Measurements from ENCODE around the gene FCGBP.

DNA sequence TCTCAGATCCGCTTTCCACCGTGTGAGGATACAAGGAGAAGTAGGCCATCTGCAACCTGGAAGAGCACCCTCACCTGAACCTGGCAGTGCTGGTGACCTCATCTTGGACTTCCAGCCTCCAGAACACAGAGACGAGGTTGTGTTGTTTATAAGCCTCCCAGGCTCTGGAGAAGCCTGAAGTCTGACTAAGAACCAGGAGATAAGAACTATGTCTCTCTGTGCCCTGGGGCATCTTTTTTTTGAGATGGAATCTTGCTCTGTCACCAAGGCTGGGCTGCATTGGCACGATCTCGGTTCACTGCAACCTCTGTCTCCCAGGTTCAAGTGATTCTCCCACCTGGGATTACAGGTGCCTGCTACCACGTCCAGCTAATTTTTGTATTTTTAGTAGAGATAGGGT lies 14.5 kb downstream of the FCGBP start:
- TF ChIP-seq, protein P1, sequence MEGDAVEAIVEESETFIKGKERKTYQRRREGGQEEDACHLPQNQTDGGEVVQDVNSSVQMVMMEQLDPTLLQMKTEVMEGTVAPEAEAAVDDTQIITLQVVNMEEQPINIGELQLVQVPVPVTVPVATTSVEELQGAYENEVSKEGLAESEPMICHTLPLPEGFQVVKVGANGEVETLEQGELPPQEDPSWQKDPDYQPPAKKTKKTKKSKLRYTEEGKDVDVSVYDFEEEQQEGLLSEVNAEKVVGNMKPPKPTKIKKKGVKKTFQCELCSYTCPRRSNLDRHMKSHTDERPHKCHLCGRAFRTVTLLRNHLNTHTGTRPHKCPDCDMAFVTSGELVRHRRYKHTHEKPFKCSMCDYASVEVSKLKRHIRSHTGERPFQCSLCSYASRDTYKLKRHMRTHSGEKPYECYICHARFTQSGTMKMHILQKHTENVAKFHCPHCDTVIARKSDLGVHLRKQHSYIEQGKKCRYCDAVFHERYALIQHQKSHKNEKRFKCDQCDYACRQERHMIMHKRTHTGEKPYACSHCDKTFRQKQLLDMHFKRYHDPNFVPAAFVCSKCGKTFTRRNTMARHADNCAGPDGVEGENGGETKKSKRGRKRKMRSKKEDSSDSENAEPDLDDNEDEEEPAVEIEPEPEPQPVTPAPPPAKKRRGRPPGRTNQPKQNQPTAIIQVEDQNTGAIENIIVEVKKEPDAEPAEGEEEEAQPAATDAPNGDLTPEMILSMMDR (IDR thresholded peaks at IDR 0.05): no peak
- no peak for TF ChIP-seq POLR2A (IDR thresholded peaks at IDR 0.05)
